ENCODE results near the gene SRRM5. TPM values are rescaled to one million over a fixed set of nuclear protein-coding genes. Genes with fewer than 3 reads are reported as not detected.
"Not testable (repeated sequence)": the region's sequence is repeated elsewhere in the genome, so short reads cannot be mapped to it uniquely, and the experiment has no call there.

SRRM5 gene, protein sequence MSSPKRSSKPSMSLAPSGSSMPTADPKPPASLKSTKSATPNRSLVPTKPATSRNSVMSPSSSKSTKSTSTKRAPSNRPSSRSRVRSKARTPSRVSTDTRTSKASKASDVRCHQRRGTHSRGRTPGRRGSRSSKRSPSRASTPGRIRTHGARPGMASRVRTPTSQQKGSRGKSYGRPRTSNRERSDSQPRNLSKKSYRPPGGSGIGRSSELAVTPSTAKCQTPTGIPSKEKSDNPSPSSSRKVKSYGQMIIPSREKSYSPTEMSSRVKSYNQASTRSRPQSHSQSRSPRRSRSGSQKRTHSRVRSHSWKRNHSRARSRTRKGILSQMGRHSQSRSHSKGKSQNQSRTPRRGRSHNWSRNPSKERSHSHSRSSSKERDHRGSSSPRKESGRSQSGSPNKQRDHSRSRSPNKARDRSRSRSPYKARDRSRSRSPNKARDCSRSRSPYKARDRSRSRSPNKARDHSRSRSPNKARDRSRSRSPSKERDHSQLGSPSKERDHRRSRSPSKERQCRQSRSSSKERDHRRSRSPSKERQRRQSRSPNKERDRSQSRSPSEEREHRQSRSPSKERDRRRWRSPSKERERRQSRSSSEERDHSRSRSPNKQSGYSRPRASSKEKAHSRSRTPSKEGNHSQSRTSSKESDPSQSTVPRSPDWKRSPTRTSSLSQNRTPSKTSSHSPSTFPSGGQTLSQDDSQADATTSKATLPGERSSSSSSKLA
- total RNA-seq, result under 0.01 TPM in 1 of 2 replicates, not detected in the other

DNA sequence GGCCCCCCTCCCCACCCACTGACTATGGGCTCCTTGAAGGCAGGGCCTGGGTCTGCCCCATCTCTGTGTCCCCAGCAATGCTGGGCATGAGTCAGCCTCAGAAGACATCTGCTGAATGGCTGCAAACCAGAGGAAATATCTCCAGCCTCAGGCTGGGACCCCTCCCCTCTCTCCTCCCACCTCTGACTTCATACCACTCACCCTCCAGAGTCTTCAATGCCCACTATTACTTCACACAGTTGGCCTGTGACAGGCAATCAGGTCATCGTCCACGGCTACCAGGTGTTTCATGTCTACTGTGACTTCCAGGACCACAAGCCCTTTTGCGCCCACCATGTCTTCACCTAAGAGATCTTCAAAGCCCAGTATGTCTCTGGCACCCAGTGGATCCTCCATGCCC is at the start of gene SRRM5:
TSS of gene SRRM5 (plus strand) at position 301 of the 400 bp plus-strand sequence. CDS start at position 335, 34 bp downstream.
- no peak for DNase-seq (ENCODE audit: low read depth in 2 of 2)

DNA sequence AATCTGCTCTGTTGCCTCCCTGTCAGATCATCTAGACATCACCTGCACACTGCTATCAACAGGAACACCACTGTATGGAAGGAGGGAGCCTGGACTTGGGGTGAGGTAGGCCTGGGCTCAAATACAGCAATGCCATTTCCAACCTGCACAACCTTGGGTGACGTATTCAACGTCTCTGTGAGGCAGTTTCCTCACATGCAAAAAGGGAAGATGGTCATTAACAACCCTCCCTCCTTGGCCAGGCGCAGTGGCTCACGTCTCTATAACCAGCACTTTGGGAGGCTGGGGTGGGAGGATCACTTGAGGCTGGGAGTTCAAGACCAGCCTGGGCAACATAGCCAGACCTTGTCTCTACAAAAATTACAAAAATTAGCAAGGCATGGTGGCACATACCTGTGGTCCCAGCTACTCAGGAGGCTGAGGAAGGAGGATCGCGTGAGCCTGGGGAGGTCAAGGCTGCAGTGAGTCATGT is 49.6 kb upstream of the SRRM5 start:
- DNase-seq (ENCODE audit: low read depth in 2 of 2), result no peak

DNA sequence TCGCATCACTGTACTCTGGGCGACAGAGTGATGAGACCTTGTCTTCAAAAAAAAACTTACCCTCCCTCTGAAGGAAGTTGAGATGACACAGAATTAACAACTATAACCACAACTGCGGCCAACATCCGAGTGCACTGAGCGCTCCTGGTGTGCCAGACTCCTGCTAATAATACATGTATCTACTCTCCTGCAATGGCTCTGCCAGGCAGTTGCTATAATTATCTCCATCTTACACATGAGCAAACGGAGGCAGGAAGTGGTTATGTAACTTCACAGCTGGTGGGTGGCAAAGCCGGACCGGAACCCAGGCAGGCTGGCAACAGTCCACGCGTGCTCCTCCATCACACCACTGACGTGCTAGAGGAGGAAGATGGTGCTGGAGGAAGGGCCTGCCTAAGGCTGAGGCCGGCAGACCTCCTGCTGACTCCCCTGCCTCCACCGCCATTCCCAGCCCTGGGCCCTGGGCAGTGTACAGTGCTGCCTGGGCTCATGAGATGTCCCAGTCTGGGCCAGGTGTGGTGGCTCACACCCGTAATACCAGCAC is 49.1 kb upstream of the SRRM5 start:
- peak; percentile 51 to 68 for DNase-seq (ENCODE audit: low read depth in 2 of 2)

DNA sequence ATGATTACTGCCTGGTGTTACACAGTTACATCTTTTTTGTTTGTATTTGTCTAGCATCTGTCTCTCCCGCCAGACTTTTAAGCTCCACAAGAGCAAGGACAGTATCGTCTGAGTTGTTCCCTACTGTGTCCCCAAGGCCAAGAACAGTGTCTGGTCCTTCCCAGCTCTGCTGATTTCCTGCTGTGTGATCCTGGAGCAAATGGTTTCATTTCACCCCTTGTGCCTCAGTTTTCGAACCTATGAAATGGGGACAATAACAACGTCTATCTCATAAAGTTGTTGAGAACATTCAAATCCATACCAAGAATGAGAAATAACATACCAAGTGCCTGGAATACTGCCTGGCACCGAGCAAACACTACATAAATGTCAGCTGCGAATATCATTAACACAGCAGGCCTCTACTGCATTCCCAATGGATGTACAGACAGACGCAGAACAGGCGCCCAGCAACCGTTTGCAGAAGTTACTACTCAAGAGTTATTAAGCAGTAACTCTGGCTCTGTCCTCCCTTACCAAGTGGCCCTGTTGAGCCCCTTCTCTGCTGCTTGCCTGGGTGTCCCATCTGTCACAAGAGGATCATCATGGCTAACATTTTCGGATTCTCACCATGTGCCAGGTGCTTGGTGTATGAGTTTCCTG is 48.0 kb upstream of the SRRM5 start:
- DNase-seq (ENCODE audit: low read depth in 2 of 2), result no peak

DNA sequence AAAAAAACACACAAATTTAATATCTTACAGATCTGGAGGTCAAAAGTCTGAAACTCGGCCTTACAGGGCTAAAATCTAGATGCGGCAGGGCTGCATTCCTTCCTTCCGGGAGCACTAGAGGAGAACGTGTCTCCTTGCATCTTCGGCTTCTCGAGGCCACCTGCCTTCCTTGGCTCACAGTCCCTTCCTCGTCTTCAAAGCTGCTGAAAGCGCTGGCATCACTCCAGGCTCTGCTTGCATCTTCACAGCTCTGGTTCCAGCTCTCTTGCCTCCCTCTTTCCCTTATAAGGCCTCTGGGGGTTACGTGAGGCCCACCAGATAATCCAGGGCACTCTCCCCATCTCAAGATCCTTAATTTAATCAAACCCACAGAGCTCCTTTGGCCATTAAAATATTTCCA is 47.1 kb upstream of the SRRM5 start:
- no peak for DNase-seq (ENCODE audit: low read depth in 2 of 2)

DNA sequence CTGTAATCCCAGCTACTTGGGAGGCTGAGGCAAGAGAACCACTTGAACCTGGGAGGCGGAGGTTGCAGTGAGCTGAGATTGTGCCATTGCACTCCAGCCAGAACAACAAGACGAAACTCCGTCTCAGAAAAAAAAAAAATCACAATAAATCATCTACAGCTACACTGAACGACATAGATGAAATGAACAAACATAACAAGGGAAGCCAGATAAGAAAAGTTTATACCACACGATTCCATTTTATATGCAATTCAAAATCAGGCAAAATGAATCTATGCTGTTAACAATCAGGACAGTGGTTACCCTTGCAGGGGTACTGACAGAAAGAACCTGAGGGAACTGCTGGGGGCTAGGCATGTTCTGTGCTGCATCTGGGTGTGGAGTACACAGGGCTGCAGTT is 42.2 kb upstream of the SRRM5 start:
- DNase-seq (ENCODE audit: low read depth in 2 of 2), result no peak

DNA sequence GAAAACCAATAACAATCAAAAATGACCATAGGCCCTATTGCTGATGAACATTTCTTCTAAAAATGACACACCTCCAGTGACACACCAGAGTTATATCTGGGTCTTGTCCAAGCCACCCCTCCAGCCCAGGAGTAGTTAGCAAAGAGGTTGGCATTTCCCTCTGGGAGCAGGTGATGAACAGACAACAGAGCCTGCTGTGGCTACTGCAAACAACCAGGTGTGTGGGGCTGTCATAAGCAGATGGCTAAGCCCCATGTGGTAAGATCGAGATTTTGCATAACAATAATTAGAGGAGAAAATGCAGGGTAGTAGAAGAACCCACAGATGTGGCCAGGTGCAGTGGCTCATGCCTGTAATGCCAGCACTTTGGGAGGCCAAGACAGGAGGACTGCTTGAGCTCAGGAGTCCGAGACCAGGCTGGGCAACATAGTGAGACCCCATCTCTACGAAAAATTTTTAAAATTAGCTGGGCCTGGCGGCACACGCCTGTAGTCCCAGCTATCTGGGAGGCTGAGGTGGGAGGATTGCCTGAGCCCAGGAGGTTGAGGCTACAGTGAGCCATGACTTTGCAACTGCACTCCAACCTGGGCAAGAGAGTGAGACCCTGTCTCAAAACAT is 41.6 kb upstream of the SRRM5 start:
- DNase-seq (ENCODE audit: low read depth in 2 of 2), result no peak

DNA sequence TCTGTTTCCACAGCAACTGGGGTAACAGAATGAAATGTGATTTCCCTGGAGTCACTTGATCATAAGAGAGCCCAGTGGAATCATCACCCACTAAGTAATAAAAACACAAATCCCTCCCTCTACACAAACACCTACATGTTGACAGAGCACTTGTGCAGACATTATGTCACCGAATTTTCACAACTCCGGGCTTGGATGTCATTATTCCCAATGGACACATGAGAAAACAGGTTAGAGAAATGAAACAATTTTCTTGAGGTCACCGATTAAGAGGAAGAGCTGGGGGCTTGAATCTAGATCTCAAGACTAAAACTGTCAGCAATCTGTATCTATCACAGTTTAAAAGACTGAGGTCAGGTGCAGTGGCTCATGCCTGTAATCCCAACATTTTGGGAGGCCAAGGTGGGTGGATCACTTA is 39.7 kb upstream of the SRRM5 start:
- DNase-seq (ENCODE audit: low read depth in 2 of 2), result no peak

DNA sequence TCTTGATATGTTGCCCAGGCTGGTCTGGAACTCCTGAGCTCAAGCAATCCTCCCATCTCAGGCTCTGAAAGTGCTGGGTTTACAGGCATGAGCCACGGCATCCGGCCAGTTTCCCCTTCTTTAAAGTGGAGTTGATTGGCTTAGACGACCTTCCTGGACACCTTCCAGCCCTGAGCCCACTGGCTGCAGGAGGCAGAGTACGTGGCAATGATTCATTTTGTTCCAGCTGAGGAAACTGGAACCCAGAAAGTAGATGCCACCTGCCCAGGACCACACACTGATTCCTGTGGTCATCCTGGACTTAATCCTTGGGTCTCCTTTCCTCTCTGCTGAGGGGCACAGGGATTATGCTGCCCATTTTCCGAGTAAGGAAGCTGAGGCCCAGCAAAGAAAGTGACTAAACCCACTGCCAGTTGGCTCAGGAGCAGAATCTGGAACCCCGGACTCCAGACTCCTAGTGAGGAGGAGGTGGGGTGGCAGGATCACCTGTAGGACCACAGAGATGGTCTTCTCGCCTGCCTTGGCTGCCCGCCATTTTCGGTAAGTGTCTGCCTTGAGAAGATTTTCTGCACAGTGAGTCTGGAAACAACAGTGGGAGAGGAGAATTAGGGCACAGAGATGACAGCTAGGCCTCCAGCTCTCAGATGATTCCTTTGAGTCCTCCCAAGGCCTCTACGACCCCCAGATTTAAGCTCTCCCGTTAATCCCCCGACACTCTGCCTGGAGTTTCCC is 37.3 kb upstream of the SRRM5 start:
- DNase-seq (ENCODE audit: low read depth in 2 of 2), result peak in 1 of 2 donors; percentile 90

DNA sequence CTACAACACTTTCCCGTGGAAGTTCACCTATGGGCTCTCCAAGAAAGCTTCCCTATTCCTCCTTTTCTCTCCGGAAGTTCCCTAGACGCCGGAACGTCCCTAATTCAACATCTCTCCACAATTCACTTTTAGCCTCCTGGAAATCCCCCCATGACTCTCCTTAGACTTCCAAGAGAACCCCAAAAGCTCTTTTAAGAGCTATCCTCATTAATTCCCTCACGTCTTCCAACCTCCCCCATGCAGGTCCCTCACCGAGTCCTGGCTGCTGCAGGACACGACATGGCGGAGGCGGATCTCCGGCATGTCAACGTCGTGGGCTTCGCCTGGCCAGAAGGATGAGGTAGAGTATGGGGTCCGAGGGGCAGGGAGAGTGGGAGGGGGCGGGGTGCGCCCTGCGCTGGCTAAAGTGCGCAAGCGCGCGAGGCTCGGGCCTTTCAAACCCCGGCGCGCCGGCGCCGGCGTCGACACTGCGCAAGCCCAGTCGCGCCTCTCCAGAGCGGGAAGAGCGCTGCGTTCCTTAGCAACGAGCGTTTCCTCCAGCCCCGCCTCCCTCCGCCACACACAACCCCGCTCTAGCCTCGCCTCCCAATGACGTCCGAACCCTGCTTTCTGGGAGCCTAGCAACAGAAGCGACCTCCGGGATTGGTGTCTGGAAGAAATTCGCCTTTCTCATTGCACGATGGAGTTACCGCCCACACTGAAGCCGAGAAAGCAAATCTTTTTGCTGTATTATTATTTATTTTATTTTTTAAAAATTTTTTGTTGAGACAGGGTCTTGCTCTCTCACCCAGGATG is 36.5 kb upstream of the SRRM5 start, which contains the start of the genes PINLYP and XRCC1:
TSS of gene PINLYP (plus strand) at position 646 of the 795 bp plus-strand sequence. CDS start 1,391 bp downstream, outside the sequence.
TSS of gene XRCC1 (minus strand) at position 372 of the 795 bp plus-strand sequence. CDS start at position 303, 69 bp downstream.
- peak; percentile 97 to 99 for DNase-seq (ENCODE audit: low read depth in 2 of 2)

DNA sequence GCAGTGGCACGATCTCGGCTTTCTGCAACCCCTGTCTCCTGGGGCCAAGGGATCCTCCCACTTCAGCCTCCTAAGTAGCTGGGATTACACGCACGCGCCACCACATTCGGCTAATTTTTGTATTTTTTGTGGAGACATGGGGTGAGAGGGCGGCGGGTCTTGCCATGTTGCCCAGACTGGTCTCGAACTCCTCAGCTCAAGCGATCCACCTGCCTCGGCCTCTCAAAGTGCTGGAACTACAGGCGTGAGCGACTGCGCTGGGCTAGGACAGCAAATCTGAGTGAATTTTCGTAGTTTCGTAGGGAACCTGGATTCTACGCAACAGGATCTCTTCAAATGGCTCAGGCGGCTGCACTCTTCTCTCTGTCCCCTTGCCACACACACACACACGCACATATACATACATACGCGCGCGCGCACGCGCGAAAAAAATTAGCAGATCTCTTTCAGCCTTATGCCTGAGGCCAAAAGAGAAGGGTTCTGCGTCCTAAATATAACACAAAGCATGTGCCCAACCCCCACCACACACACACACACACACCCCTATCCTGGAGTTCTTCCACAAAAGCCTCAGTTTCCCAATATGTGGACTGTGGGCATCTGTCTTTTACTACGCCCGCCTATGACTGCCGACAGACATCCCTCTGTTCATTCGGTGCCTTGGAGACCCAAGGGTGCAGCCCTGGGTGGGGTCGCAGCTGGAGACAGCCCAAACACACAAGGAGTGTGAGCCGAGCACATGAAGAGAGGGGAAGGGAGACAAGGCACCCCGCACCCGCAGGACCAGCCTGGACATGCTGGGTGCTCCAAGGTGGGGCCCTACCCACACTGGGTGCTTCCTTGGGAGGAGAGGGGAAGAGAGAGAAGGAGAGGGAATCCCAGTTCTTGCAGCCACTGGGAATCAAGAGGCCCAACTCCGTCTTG is 35.7 kb upstream of the SRRM5 start:
- no peak for DNase-seq (ENCODE audit: low read depth in 2 of 2)

DNA sequence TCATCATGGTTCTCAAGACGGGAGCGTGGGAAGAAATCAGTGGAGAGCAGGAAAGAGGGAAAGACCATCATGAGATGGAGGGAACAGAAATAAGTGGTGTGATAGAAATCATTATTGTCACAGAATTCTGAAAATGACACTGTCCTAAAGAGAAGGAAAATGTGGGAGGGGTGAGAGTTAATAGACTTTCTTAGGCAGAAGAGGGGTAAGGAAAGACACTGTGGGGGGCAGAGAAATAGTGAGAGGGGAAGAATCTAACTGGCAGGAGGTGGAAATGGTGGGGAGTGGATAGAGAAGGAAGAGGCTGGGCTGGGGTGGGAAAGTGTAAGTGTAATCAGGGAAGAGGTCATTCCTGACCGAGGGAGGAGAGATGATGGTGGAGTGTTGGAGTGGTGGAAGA is 33.1 kb upstream of the SRRM5 start:
- DNase-seq (ENCODE audit: low read depth in 2 of 2), result no peak

DNA sequence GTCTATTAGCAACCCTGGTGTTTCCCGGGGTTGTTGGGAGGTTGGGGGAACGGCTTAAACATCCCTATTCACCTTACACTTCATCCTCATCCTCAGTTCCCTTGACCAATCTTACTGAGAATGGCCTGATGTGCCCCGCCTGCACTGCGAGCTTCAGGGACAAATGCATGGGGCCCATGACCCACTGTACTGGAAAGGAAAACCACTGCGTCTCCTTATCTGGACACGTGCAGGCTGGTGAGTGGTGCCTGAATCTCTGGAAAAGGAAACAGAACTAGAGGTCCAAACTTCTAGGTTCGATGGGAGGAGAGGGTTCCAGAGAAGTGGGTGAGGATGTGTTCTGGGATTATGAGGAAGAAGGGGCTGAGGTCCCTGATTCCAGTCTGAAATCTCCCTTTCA is 30.4 kb upstream of the SRRM5 start:
- no peak for DNase-seq (ENCODE audit: low read depth in 2 of 2)

DNA sequence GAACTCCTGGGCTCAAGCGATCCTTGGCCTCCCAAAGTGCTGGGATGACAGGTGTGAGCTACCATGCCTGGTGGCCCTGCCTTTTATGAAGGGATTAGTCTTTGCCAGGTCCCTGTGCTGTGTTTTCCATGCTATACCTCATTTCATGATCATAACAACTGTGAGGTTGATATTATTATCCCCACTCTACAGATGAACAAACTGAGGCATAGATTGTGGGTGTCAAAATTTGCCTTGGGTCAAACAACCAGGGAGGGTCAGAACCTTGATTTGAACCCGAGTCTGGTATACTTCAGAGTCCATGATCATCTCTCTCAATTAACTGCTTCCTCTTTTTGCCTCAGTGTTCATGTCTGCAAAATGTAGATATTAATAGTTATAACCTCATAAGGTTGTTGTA is 29.4 kb upstream of the SRRM5 start:
- no peak for DNase-seq (ENCODE audit: low read depth in 2 of 2)

DNA sequence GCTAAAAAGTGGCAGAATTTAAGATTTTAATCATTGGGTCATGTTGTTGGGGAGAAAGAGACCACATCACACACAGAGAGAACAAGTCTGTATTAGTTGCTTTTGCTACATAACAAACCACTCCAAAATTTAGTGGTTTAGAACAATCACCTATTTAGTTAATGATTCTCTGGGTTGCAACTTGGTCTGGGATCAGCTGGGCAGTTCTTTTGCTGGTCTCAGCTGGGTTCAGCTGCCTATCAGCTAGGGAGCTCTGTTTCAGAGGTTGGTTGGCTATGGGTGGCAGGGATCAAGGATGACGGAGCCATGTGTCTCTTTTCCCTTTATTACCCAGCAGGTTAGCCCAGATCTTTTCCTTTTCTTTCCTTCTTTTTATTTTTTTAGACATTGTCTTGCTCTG is 27.4 kb upstream of the SRRM5 start:
- no peak for DNase-seq (ENCODE audit: low read depth in 2 of 2)

DNA sequence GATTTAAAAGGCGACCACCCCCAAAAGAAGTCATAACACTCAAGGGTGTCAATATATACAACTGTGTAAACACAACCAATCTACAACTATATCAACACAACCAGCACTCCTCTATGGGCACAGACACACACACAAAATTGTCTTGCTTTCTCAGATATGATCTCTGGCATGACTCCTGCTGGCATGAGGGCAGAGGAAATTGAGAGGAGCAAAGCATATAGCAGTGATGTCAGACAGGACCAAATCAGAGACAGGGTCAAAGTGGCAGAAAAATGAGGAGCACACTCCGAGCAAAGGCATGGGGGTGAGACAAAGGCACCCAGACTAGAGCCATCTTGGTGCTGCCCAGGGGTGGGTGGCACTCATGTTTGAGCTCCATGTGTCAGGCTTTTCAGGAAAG is 25.5 kb upstream of the SRRM5 start:
- no peak for DNase-seq (ENCODE audit: low read depth in 2 of 2)

DNA sequence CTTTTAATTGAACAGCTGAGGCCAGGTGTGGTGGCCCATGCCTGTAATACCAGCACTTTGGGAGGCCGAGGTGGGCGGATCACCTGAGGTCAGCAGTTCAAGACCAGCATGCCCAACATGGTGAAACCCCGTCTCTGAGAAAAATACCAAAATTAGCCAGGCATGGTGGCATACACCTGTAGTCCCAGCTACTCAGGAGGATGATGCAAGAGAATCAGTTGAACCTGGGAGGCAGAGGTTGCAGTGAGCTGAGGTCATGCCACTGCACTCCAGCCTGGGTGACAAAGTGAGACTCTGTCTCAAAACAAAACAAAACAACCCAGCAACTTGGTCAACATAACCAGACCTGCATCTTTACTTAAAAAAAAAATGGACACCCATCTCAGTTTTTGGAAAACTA is 24.9 kb upstream of the SRRM5 start:
- DNase-seq (ENCODE audit: low read depth in 2 of 2), result not testable (repeated sequence)

DNA sequence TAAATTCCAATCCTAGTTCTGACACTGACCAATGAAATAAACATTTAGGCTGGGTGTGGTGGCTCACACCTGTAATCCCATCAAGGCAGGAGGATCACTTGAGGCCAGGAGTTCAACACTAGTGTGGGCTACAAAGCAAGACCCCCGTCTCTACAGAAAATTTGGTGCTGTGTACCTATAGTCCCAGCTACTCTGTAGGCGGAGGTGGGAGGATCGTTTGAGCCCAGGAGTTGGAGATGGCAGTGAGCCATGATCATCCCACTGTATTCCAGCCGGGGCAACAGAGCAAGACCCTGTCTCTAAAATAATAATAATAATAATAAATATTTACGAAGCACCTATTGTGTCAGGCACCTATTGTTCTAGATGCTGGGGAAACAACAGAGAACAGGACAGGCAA is 22.6 kb upstream of the SRRM5 start:
- no peak for DNase-seq (ENCODE audit: low read depth in 2 of 2)

DNA sequence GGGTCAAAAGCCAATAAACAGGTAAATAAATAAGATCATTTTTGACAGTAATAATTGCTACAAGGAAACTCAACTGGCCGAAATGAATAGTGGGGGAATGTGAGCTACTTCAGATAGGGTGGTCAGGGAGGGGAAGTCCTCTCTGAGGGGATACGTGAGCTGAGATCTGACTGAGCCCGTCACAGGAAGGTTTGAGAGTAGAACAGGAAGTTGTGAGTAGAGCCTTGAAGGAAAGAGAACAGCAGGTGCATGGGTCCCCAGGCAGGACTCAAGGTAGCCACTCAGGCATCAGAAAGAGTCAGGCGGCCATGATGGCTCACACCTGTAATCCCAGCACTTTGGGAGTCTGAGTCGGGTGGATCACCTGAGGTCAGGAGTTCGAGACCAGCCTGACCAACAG is 22.2 kb upstream of the SRRM5 start:
- DNase-seq (ENCODE audit: low read depth in 2 of 2), result no peak

Data from dermis microvascular lymphatic vessel endothelial cell (primary cell).